Upper lobe of right lung (tissue), 1 donor: Measurements from ENCODE around the gene CDK1. TPM values are rescaled to one million over a fixed set of nuclear protein-coding genes. Genes with fewer than 3 reads are reported as not detected.

Experiments
- ATAC-seq: fragments of 200-7000 bp; cut with Tn5 transposase; one replicate; pipeline ENCODE4 v1.9.1; 2020; ENCODE audit warnings: mild to moderate bottlenecking, moderate library complexity
- DNase-seq: peaks from one replicate; pipeline ENCODE4 v3.0.0-alpha.2; 2020
- H3K27ac ChIP-seq: fragments of 200-600 bp; one replicate; pipeline ENCODE4 v1.8.0; 2022
- H3K27me3 ChIP-seq: fragments of 200-600 bp; one replicate; pipeline ENCODE4 v1.8.0; 2022; ENCODE audit warnings: mild to moderate bottlenecking
- H3K36me3 ChIP-seq: fragments of 200-600 bp; one replicate; pipeline ENCODE4 v1.8.0; 2022
- H3K4me1 ChIP-seq: fragments of 200-600 bp; one replicate; pipeline ENCODE4 v1.8.0; 2022
- H3K4me3 ChIP-seq: fragments of 200-600 bp; one replicate; pipeline ENCODE4 v1.8.0; 2022; ENCODE audit warnings: mild to moderate bottlenecking
- H3K9me3 ChIP-seq: fragments of 200-600 bp; one replicate; pipeline ENCODE4 v1.8.0; 2022
- intact Hi-C: fragments of 100-400 bp; cut with DNase I; formaldehyde crosslinking; loops from one replicate; pipeline ENCODE4 v1.11.0; 2022
- total RNA-seq: library from RNA; stranded (reverse); fragmentation: NEBNext Ultra II Directional; extraction: Animal tissue kit (Norgen Biotek cat#: 25700); gene quantifications from one replicate; pipeline ENCODE4 v1.2.1, GENCODE V29; 2021
- TF ChIP-seq, protein P1 (sequence below): fragments of 200-600 bp; IDR thresholded peaks from one replicate; pipeline ENCODE4 v1.8.0; 2022; ENCODE audit warnings: antibody characterized with exemption
- donor health status: DM: no; HTN: yes; CAD: no; lungs with severe emphysema.

The CDK1 gene
- total RNA-seq, 1 donor from 2014 or later = 3.4 TPM

DNA sequence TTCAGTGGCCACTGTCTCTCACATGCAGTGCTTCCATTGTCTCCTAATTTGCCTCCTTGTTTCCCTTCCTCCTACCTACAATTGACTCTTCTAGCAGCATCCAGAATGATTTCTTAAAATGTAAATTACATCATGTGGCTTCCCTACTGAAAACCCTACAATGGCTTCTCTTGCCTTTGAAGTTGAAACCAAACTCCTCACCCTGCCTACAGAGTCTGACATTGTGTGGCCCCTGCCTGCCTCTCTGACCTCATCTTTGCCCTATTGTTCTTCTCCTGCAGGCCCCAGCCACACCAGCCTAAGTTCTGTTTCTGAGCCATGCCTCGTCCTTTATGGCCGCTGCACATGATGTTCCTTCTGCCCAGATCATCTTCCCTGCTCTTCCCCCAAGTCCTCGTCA, 35.8 kb upstream of the CDK1 start:
- DNase-seq (no peak), ATAC-seq (no peak)
- Histone ChIP-seq H3K4me1 (no peaks in the 10 kb centered on the region), H3K27ac (no peak overlapping the region), H3K27me3 (no peaks in the 10 kb centered on the region), H3K4me3 (no peak overlapping the region), H3K36me3 (no peaks in the 10 kb centered on the region), H3K9me3 (no peaks in the 10 kb centered on the region)
- intact Hi-C loops = no loop called here
- TF ChIP-seq, protein P1, sequence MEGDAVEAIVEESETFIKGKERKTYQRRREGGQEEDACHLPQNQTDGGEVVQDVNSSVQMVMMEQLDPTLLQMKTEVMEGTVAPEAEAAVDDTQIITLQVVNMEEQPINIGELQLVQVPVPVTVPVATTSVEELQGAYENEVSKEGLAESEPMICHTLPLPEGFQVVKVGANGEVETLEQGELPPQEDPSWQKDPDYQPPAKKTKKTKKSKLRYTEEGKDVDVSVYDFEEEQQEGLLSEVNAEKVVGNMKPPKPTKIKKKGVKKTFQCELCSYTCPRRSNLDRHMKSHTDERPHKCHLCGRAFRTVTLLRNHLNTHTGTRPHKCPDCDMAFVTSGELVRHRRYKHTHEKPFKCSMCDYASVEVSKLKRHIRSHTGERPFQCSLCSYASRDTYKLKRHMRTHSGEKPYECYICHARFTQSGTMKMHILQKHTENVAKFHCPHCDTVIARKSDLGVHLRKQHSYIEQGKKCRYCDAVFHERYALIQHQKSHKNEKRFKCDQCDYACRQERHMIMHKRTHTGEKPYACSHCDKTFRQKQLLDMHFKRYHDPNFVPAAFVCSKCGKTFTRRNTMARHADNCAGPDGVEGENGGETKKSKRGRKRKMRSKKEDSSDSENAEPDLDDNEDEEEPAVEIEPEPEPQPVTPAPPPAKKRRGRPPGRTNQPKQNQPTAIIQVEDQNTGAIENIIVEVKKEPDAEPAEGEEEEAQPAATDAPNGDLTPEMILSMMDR = no peak

- Histone ChIP-seq H3K27ac (no peak overlapping the region), H3K9me3 (no peaks in the 10 kb centered on the region), H3K4me1 (no peaks in the 10 kb centered on the region), H3K27me3 (no peaks in the 10 kb centered on the region), H3K4me3 (no peak overlapping the region), H3K36me3 (no peaks in the 10 kb centered on the region)
- intact Hi-C loops = no loop called here
- TF ChIP-seq, protein P1 = no peak
- ATAC-seq (peak; percentile 36), DNase-seq (no peak)
These were observed 30.3 kb upstream of the CDK1 start for GRCh38 chr10:60747817-60748469.

- no peaks in the 10 kb centered on the region for H3K36me3 ChIP-seq
- TF ChIP-seq, protein P1 = no peak
- no peak overlapping the region for H3K4me3 ChIP-seq
- ATAC-seq (no peak), DNase-seq (no peak)
- intact Hi-C loops = no loop called here
- no peak overlapping the region for H3K27ac ChIP-seq
- no peaks in the 10 kb centered on the region for H3K9me3 ChIP-seq
- H3K4me1 ChIP-seq = no peaks in the 10 kb centered on the region
- H3K27me3 ChIP-seq = no peaks in the 10 kb centered on the region
These were observed 25.1 kb upstream of the CDK1 start for GRCh38 chr10:60753152-60753551.

DNA sequence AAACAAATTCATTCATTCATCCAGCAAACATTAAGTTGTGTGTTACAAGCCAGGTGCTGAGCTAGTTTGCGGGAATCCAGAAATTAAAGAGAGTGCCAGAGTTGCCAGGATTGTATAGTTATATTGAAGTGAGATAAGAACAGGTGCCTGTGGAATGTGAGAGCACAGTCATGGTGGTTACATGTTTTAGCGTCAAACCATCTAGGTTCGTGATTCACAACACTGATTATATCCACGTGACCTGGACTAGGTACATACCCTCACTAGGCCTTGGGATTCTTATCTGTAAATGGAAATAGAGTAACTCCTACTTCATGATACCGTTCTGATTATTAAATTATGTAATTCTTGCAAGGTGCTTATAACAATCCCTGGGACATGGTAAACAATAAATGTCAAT, 24.5 kb upstream of the CDK1 start:
- Histone ChIP-seq H3K27me3 (no peaks in the 10 kb centered on the region), H3K27ac (no peak overlapping the region), H3K4me3 (no peak overlapping the region), H3K36me3 (no peaks in the 10 kb centered on the region), H3K4me1 (no peaks in the 10 kb centered on the region), H3K9me3 (no peaks in the 10 kb centered on the region)
- intact Hi-C loops = no loop called here
- TF ChIP-seq, protein P1 = no peak
- ATAC-seq (no peak), DNase-seq (no peak)

DNA sequence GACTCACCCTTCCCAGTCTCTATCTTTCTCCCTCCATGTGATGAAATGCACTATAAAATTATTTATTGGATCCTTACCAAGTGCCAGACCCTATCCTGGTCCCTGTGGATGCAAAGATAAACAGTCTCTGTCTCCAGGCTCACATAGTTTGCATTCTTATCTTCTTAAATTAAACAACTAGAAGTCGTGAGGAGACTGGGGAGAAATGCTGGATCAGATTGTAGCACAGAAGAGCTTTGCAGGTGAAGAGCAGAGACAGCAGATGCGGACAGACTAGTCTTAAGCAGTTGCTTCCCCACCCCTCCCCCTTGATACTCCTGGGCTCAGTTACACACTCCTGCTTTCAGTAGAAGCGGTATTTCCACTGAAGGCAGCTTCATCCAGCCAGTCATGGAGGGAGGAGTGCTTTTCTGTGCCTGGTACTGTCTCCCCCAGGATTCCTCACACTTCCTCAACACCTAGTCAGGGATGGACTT, 20.8 kb upstream of the CDK1 start:
- Histone ChIP-seq H3K4me3 (no peak overlapping the region), H3K4me1 (no peaks in the 10 kb centered on the region), H3K27ac (no peak overlapping the region), H3K36me3 (no peaks in the 10 kb centered on the region), H3K9me3 (no peaks in the 10 kb centered on the region), H3K27me3 (no peaks in the 10 kb centered on the region)
- no peak for DNase-seq
- no peak for ATAC-seq
- intact Hi-C loops = no loop called here
- TF ChIP-seq, protein P1 = no peak

DNA sequence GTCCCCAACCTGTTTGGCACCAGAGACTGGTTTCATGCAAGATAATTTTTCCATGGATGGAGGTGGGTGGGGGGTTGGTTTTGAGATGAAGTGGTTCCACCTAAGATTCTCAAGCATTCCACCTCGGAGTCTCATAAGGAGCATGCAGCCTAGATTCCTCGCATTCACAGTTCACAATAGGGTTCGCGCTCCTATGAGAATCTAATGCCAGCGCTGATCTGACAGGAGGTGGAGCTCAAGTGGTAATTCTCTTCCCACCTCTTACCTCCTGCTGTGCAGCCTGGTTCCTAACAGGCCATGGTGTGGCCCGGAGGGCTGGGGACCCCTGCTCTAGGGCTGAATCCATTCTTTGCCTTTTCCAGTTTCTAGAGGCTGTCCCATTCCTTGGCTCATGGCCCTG, 19.1 kb upstream of the CDK1 start:
- intact Hi-C loops = no loop called here
- no peaks in the 10 kb centered on the region for H3K36me3 ChIP-seq
- H3K4me3 ChIP-seq = no peak overlapping the region
- DNase-seq = no peak
- no peaks in the 10 kb centered on the region for H3K27me3 ChIP-seq
- TF ChIP-seq, protein P1 = no peak
- no peak for ATAC-seq
- no peak overlapping the region for H3K27ac ChIP-seq
- H3K9me3 ChIP-seq = no peaks in the 10 kb centered on the region
- H3K4me1 ChIP-seq = no peaks in the 10 kb centered on the region
